ENCODE data around the gene SLC22A4. TPM values are rescaled to one million over a fixed set of nuclear protein-coding genes. Genes with fewer than 3 reads are reported as not detected.

The SLC22A4 gene
- total RNA-seq, 2 experiments from 2014 or later, result 1.3 to 1.5 TPM

GRCh38 chr5:132257131-132258101 lies 36.8 kb upstream of the SLC22A4 start, which contains the start of gene PDLIM4:
TSS of gene PDLIM4 (plus strand) at chr5:132257696. CDS start at chr5:132257735, 39 bp downstream.
- ChIA-PET CTCF (interaction anchor here (1.1 kb wide), 1 partner anchor 194 kb away, joined by 3 read pairs; no protein-coding TSS in a partner anchor), POLR2A (no interaction called here)
- Mint-ChIP-seq H3K4me1 (ENCODE audit: low read depth) (peaks cover 15% of the 10 kb centered on the region), H3K27ac (no peak within 1 kb of the TSS), H3K9me3 (no peaks in the 10 kb centered on the region), H3K36me3 (no peaks in the 10 kb centered on the region), H3K27me3 (peaks cover 13% of the 10 kb centered on the region), H3K4me3 (no peak within 1 kb of the TSS)
- no peak for DNase-seq
- intact Hi-C loops (cut with micrococcal nuclease), result no loop called here

DNA sequence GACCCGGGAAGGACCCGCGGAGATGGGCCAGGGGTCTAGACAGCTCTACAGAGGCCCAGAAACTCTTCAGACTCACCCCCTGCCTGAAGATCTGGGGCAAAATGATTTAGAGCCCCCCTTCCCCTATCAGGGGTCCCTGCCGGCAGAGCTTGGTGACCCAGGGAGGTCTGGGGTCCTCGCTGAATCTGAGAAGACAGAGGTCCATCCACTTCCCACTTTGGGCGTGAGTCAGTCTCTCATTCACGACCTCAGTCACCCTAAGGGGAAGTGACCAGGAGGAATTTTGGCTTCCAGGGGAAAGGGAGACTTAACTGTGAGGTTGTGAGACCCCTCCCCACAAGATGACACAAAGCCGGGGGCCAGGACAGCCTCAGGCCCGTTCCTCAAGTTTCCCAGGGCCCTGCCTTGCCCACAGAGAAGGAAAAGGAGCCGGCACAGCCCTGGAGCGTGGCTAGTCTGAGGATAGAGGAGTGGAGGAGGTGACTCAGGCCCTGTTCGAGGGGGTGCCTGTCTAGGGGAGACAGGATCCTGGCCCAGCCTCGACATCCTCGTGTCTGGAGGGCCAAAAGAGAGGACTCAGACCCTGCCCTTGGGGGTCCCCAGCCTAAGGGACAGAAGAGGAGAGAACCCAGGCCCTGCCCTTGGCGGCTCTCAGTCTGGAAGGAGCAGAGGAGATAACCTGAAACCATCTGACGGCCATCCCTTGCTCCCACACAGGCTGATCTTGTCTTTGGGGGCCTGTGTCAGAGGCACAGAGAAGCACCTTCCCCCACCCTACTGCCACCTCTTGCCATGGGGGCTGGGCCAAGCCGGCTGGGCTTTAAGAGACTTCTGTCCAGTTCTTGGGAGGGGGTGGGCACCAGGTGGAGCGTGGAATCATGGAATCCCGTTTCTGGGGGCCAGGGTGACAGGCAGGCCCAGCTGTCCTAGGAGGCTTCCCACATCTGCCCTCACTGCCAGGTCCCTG lies 35.8 kb upstream of the SLC22A4 start:
- CTCF ChIA-PET, result no interaction called here
- Mint-ChIP-seq H3K9me3 (no peaks in the 10 kb centered on the region), H3K27me3 (peaks cover 13% of the 10 kb centered on the region), H3K36me3 (no peaks in the 10 kb centered on the region), H3K4me3 (no peak overlapping the region), H3K27ac (no peak overlapping the region), H3K4me1 (ENCODE audit: low read depth) (peaks cover 15% of the 10 kb centered on the region)
- no peak for DNase-seq
- intact Hi-C loops (cut with micrococcal nuclease), result no loop called here
- POLR2A ChIA-PET, result no interaction called here

DNA sequence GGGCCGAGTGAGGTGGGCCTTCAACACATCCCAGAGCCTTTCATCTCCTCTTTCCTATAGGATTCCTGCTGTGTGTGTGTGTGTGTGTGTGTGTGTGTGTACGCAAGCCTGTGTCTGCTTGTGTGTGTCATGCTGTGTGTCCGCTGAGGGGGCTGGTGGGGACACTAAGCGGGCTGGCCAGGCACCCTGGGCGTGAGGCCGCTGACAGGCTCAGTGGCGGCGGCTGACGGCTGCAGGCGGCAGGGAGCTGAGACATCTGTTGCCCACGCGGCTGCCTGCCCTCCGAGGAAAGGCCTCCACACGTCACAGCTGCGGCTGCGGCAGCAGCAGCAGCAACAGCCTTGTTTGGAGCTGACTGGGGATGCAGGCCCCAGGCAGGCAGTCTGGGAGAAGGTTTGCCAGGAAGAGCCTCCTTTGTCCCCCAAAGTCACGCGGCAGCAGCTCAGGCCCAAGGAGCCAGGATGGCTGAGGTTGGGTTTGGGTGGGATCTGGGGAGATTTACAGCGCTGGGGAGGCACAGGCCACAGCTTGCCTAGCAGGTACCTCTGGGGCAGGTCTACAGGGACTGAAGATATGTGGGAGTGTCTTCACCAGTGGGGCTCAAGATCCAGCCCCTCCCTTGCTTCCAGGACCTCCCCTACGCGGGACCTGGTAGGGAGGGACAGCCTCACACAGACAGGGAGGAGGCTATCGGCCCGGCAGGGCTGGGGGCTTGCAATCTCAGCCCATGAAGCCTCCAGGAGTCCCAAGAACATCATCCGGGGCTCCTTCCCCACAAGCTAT lies 34.9 kb upstream of the SLC22A4 start:
- CTCF ChIA-PET, result interaction anchor here (0.6 to 0.9 kb wide), 2 partner anchors 11 to 64 kb away, joined by 3 read pairs; no protein-coding TSS in a partner anchor
- no peak for DNase-seq
- peaks cover 15% of the 10 kb centered on the region for H3K4me1 Mint-ChIP-seq (ENCODE audit: low read depth)

GRCh38 chr5:132260051-132260450 lies 34.1 kb upstream of the SLC22A4 start:
- H3K27ac Mint-ChIP-seq, result no peak overlapping the region
- ChIA-PET POLR2A (no interaction called here), CTCF (interaction anchor here (0.9 to 2.6 kb wide), 3 partner anchors 10 to 22 kb away, joined by 3 to 16 read pairs (median 5); no protein-coding TSS in a partner anchor)
- DNase-seq, result peak; percentile 25
- no peaks in the 10 kb centered on the region for H3K36me3 Mint-ChIP-seq
- no peaks in the 10 kb centered on the region for H3K9me3 Mint-ChIP-seq
- H3K27me3 Mint-ChIP-seq, result peaks cover 13% of the 10 kb centered on the region
- H3K4me3 Mint-ChIP-seq, result no peak overlapping the region
- intact Hi-C loops (cut with micrococcal nuclease), result loop anchor here (1.0 kb wide), 1 partner anchor 35 kb away; no protein-coding TSS in a partner anchor
- peaks cover 15% of the 10 kb centered on the region for H3K4me1 Mint-ChIP-seq (ENCODE audit: low read depth)

More for the DNA sequence above, 34.9 kb upstream of the SLC22A4 start:
- H3K9me3 Mint-ChIP-seq, result no peaks in the 10 kb centered on the region
- H3K27me3 Mint-ChIP-seq, result peaks cover 13% of the 10 kb centered on the region
- POLR2A ChIA-PET, result no interaction called here
- intact Hi-C loops (cut with micrococcal nuclease), result no loop called here
- no peak overlapping the region for H3K4me3 Mint-ChIP-seq
- H3K27ac Mint-ChIP-seq, result no peak overlapping the region
- no peaks in the 10 kb centered on the region for H3K36me3 Mint-ChIP-seq

GRCh38 chr5:132260714-132261551 lies 33.3 kb upstream of the SLC22A4 start:
- H3K27ac Mint-ChIP-seq, result no peak overlapping the region
- H3K4me3 Mint-ChIP-seq, result no peak overlapping the region
- ChIA-PET POLR2A (no interaction called here), CTCF (interaction anchor here (0.6 to 2.6 kb wide), 4 partner anchors 12 to 205 kb away, joined by 3 to 16 read pairs (median 4); no protein-coding TSS in a partner anchor)
- intact Hi-C loops (cut with micrococcal nuclease), result loop anchor here (1.0 kb wide), 1 partner anchor 34 kb away; no protein-coding TSS in a partner anchor
- H3K9me3 Mint-ChIP-seq, result no peaks in the 10 kb centered on the region
- DNase-seq, result peak; percentile 57
- H3K36me3 Mint-ChIP-seq, result no peaks in the 10 kb centered on the region
- peaks cover 15% of the 10 kb centered on the region for H3K4me1 Mint-ChIP-seq (ENCODE audit: low read depth)
- peaks cover 13% of the 10 kb centered on the region for H3K27me3 Mint-ChIP-seq

DNA sequence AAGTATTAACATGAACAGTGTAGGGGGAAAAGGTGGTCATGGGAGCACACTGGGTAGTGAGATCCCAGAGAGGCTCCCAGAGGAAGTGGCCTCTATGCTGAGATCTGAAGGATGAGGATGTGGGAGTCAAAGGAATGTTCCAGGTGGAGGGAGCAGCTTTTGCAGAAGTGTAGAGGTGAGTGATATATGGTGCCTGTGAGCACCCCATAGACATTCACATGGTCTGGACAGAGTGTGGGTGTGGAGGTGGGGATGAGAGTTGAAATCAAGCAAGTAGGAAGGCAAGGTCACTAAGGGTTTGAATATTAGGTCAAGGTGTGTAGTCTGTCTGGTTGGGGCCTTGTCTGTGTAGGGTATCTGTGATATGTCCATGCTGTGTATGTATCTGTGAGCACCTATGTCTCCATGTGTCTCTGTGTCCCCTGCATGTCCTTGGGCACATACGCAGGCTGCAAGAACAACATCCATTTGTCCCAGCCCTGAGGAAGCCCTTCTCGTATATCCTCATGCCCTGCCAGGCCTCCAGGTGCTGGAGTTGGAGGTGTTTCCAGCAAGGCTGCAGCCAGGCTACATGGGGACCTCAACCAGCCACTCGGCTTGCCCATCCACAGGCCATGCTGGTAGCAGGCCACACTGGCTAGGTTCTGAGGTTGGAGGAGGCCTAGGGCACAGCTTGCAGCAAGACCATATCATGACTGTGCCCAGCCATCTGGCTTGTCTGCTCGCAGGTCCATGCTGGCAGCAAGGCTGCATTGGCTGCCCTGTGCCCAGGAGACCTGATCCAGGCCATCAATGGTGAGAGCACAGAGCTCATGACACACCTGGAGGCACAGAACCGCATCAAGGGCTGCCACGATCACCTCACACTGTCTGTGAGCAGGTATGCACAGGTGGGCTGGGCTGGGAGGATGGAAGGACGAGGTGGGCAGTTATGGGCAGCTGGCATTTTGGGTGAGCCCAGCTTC lies 32.0 kb upstream of the SLC22A4 start:
- POLR2A ChIA-PET, result interaction anchor here (1.3 kb wide), 1 partner anchor 32 kb away, joined by 4 read pairs; the partner anchor contains the start of gene SLC22A4
- H3K4me1 Mint-ChIP-seq (ENCODE audit: low read depth), result peaks cover 15% of the 10 kb centered on the region

GRCh38 chr5:132262882-132263547 lies 31.2 kb upstream of the SLC22A4 start:
- no peaks in the 10 kb centered on the region for H3K9me3 Mint-ChIP-seq
- no peaks in the 10 kb centered on the region for H3K36me3 Mint-ChIP-seq
- peaks cover 3% of the 10 kb centered on the region for H3K27me3 Mint-ChIP-seq
- no peak for DNase-seq
- intact Hi-C loops (cut with micrococcal nuclease), result no loop called here
- H3K27ac Mint-ChIP-seq, result no peak overlapping the region
- no peak overlapping the region for H3K4me3 Mint-ChIP-seq
- CTCF ChIA-PET, result interaction anchor here (0.6 to 2.7 kb wide), 4 partner anchors 9 to 25 kb away, joined by 3 to 16 read pairs (median 6); no protein-coding TSS in a partner anchor
- POLR2A ChIA-PET, result interaction anchor here (1.3 kb wide), 1 partner anchor 31 kb away, joined by 4 read pairs; the partner anchor contains the start of gene SLC22A4
- H3K4me1 Mint-ChIP-seq (ENCODE audit: low read depth), result peaks cover 15% of the 10 kb centered on the region

More for the DNA sequence above, 32.0 kb upstream of the SLC22A4 start:
- Mint-ChIP-seq H3K4me3 (no peak overlapping the region), H3K36me3 (no peaks in the 10 kb centered on the region), H3K27ac (no peak overlapping the region), H3K9me3 (no peaks in the 10 kb centered on the region), H3K27me3 (peaks cover 4% of the 10 kb centered on the region)
- DNase-seq, result no peak
- intact Hi-C loops (cut with micrococcal nuclease), result no loop called here
- CTCF ChIA-PET, result interaction anchor here (0.6 to 2.7 kb wide), 4 partner anchors 10 to 204 kb away, joined by 3 to 16 read pairs (median 5); no protein-coding TSS in a partner anchor

- Mint-ChIP-seq H3K36me3 (no peaks in the 10 kb centered on the region), H3K4me1 (ENCODE audit: low read depth) (peaks cover 15% of the 10 kb centered on the region), H3K27ac (no peak overlapping the region), H3K4me3 (no peak overlapping the region), H3K27me3 (no peaks in the 10 kb centered on the region), H3K9me3 (no peaks in the 10 kb centered on the region)
- ChIA-PET CTCF (interaction anchor here (0.9 to 2.7 kb wide), 4 partner anchors 8 to 30 kb away, joined by 3 to 7 read pairs (median 4); partner anchors contain the start of gene SLC22A4), POLR2A (interaction anchor here (0.6 to 1.0 kb wide), 2 partner anchors 26 to 30 kb away, joined by 3 read pairs; partner anchors contain the start of gene SLC22A4)
- DNase-seq, result peak; percentile 29
- intact Hi-C loops (cut with micrococcal nuclease), result no loop called here
These were observed 30.5 kb upstream of the SLC22A4 start for GRCh38 chr5:132263548-132264261.

Data from activated CD4-positive, alpha-beta memory T cell treated with anti-CD3 and anti-CD28 coated beads for 36 hours (primary cell).